Measurements from ENCODE around the gene GNG3.

DNA sequence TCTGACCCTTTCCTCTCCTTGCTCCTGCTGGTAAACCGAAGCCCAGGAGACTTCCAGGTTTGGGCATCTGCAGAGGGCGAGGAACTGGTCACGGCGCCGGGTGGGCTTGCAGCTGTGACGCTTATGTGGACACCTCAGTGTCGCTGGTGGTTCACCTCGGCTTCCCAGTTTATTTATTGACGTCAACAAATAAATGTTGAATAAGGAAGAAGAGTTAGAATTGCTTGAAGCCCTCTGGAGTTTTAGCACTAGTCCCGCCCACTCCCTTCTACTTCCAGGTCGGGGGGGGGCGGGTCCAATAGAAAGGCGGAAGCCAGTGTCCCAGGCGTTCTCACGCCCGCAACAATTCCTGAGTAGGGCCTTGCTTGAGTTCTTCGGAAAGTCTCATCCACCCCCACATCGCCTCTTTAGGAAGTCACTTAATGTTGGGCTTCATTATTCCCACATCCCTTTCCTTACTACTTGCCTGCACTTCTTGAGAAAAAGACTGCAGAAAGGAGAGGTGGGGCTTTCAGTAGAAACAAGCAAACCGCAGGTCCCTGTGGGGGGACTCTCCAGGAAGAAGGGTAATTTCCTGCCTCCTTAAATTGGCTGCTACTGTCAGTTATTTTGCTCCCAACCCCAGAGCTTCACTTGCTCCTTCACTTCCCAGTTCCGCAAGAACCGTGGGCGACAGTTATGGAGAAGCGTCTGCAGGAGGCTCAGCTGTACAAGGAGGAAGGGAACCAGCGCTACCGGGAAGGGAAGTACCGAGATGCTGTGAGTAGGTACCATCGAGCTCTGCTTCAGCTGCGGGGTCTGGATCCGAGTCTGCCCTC, 20.9 kb downstream of the GNG3 start, which contains the start of gene TTC9C:
- TF ChIP-seq CTCF (conservative IDR thresholded peaks at IDR 0.05; ENCODE audit: low read depth, low read length) (no peak), EZH2phosphoT487 (IDR thresholded peaks at IDR 0.05; ENCODE audit: borderline replicate concordance, low read length) (no peak), EZH2 (IDR thresholded peaks at IDR 0.05; ENCODE audit: low read length, unreplicated experiment) (no peak)
